Suprapubic skin (tissue), 4 donors: ENCODE measurements around the gene LIMA1. TPM values are rescaled to one million over a fixed set of nuclear protein-coding genes. Genes with fewer than 3 reads are reported as not detected.
"Not testable (repeated sequence)": the region's sequence is repeated elsewhere in the genome, so short reads cannot be mapped to it uniquely, and the experiment has no call there.

ENCODE experiments used
- DNase-seq, 2 donors: peaks; one replicate each; pipeline ENCODE4 v3.0.0-alpha.2; 2019; ENCODE audit warnings: low spot score in 2 of 2
- H3K27ac ChIP-seq: fragments of 200-600 bp; sonication (generic); one replicate; pipeline ENCODE4 v1.5.1; 2019
- H3K27me3 ChIP-seq: fragments of 200-600 bp; sonication (generic); one replicate; pipeline ENCODE4 v1.5.1; 2019
- H3K36me3 ChIP-seq: fragments of 200-600 bp; sonication (generic); one replicate; pipeline ENCODE4 v1.5.1; 2019
- H3K4me1 ChIP-seq: fragments of 200-600 bp; sonication (generic); one replicate; pipeline ENCODE4 v1.5.1; 2019
- H3K4me3 ChIP-seq: fragments of 200-600 bp; sonication (generic); one replicate; pipeline ENCODE4 v1.5.1; 2019; ENCODE audit warnings: mild to moderate bottlenecking
- H3K9me3 ChIP-seq: fragments of 200-600 bp; sonication (generic); one replicate; pipeline ENCODE4 v1.5.1; 2019
- CTCF ChIP-seq, 2 donors: fragments of 200-600 bp in 1 of 2; fragments of 450-650 bp in 1 of 2; sonication (generic) in 1 of 2; IDR thresholded peaks; one replicate each; pipeline ENCODE4 v1.5.1; 2016 to 2019; ENCODE audit warnings: antibody characterized with exemption in 2 of 2, mild to moderate bottlenecking in 1 of 2, moderate library complexity in 1 of 2
- EP300 ChIP-seq: sonication (generic); formaldehyde crosslinking; IDR thresholded peaks from one replicate; pipeline ENCODE4 v1.6.1; 2017; ENCODE audit warnings: antibody characterized with exemption
- POLR2A ChIP-seq, 2 donors: fragments of 450-650 bp; IDR thresholded peaks; one replicate each; pipeline ENCODE4 v1.6.1; 2017; ENCODE audit warnings: antibody characterized with exemption in 2 of 2, mild to moderate bottlenecking in 2 of 2, moderate library complexity in 2 of 2
- POLR2AphosphoS5 ChIP-seq, 3 donors: sonication (generic); formaldehyde crosslinking; IDR thresholded peaks; one replicate each; pipeline ENCODE4 v1.6.1; 2017; ENCODE audit warnings: antibody characterized with exemption in 3 of 3
- WGBS: methylation state at CpG from one replicate; pipeline ENCODE4 v1.1.5; 2018; 5-methylcytosine and 5-hydroxymethylcytosine counted together
- total RNA-seq, 4 donors: library from RNA; depleted of rRNA; stranded (reverse); fragments of >200 nt; gene quantifications; one replicate each; pipeline ENCODE4 v1.1.0, GENCODE V29; 2016

The LIMA1 gene
- total RNA-seq, 4 donors from 2014 or later, result 66.6 to 105 (median 89.6) TPM

- TF ChIP-seq CTCF (IDR thresholded peaks at IDR 0.05) (no peak), EP300 (no peak), POLR2A (IDR thresholded peaks at IDR 0.05) (no peak), POLR2AphosphoS5 (IDR thresholded peaks at IDR 0.05) (no peak)
- peak overlapping the region; percentile 56 for H3K27ac ChIP-seq
- H3K9me3 ChIP-seq, result no peaks in the 10 kb centered on the region
- no peak overlapping the region for H3K4me3 ChIP-seq
- H3K4me1 ChIP-seq, result peaks cover 11% of the 10 kb centered on the region
- 15% methylated on average over 3 of the region's 3 CpGs for WGBS
- no peak for DNase-seq
- no peaks in the 10 kb centered on the region for H3K36me3 ChIP-seq
- H3K27me3 ChIP-seq, result no peaks in the 10 kb centered on the region
Measured at GRCh38 chr12:50297027-50297426, 13.7 kb upstream of the LIMA1 start.

- H3K4me3 ChIP-seq, result no peak overlapping the region
- no peaks in the 10 kb centered on the region for H3K27me3 ChIP-seq
- H3K27ac ChIP-seq, result no peak overlapping the region
- no peak for DNase-seq
- H3K36me3 ChIP-seq, result no peaks in the 10 kb centered on the region
- WGBS, result 67% methylated on average over 6 of the region's 6 CpGs
- H3K4me1 ChIP-seq, result peaks cover 11% of the 10 kb centered on the region
- TF ChIP-seq CTCF (IDR thresholded peaks at IDR 0.05), result no peak
- no peak for TF ChIP-seq POLR2A (IDR thresholded peaks at IDR 0.05)
- no peaks in the 10 kb centered on the region for H3K9me3 ChIP-seq
Measured at GRCh38 chr12:50296554-50296953, 13.2 kb upstream of the LIMA1 start.

GRCh38 chr12:50291377-50291776, 8.1 kb upstream of the LIMA1 start:
- DNase-seq, result no peak
- Histone ChIP-seq H3K27ac (no peak overlapping the region), H3K4me1 (no peaks in the 10 kb centered on the region), H3K36me3 (no peaks in the 10 kb centered on the region), H3K4me3 (no peak overlapping the region), H3K9me3 (no peaks in the 10 kb centered on the region), H3K27me3 (no peaks in the 10 kb centered on the region)
- TF ChIP-seq POLR2AphosphoS5 (IDR thresholded peaks at IDR 0.05) (no peak), CTCF (IDR thresholded peaks at IDR 0.05) (no peak), EP300 (no peak), POLR2A (IDR thresholded peaks at IDR 0.05) (no peak)
- WGBS, result 100% methylated on average over 1 of the region's 1 CpG

GRCh38 chr12:50290692-50291091, 7.4 kb upstream of the LIMA1 start:
- 86% methylated on average over 3 of the region's 3 CpGs for WGBS
- H3K4me1 ChIP-seq, H3K27me3 ChIP-seq, H3K27ac ChIP-seq, H3K4me3 ChIP-seq, DNase-seq, H3K9me3 ChIP-seq, H3K36me3 ChIP-seq: not testable (repeated sequence)

- H3K27me3 ChIP-seq, result no peaks in the 10 kb centered on the region
- no peak overlapping the region for H3K27ac ChIP-seq
- peaks cover 21% of the 10 kb centered on the region for H3K4me1 ChIP-seq
- H3K4me3 ChIP-seq, result no peak overlapping the region
- TF ChIP-seq EP300, result no peak
- TF ChIP-seq CTCF (IDR thresholded peaks at IDR 0.05), result no peak
- TF ChIP-seq POLR2A (IDR thresholded peaks at IDR 0.05), result no peak
- no peak for TF ChIP-seq POLR2AphosphoS5 (IDR thresholded peaks at IDR 0.05)
- DNase-seq, result no peak
- no peaks in the 10 kb centered on the region for H3K9me3 ChIP-seq
- no peaks in the 10 kb centered on the region for H3K36me3 ChIP-seq
- 74% methylated on average over 7 of the region's 7 CpGs for WGBS
Measured at GRCh38 chr12:50287271-50287670, 4.0 kb upstream of the LIMA1 start.

DNA sequence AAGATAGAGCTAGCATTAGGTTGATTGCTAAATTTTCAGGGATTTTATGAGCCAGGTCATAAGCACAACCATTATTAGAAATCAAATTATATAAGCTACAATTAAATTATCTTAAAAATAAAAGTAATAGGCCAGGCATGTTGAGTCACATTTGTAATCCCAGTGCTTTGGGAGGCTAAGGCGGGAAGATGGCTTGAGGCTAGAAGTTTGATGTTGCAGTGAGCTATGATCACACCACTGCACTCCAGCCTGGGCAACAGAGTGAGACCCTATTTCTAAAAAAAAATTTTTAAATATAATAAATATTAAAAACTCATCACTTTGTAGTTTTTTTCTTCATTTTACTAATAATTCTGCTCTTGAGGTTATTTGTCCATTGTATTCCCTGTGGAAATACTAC, 1.9 kb upstream of the LIMA1 start:
- 71% methylated on average over 1 of the region's 1 CpG for WGBS
- no peak for TF ChIP-seq EP300
- no peak for TF ChIP-seq CTCF (IDR thresholded peaks at IDR 0.05)
- no peak for TF ChIP-seq POLR2AphosphoS5 (IDR thresholded peaks at IDR 0.05)
- TF ChIP-seq POLR2A (IDR thresholded peaks at IDR 0.05), result no peak
- DNase-seq, result no peak
- H3K27ac ChIP-seq, result no peak overlapping the region
- no peaks in the 10 kb centered on the region for H3K9me3 ChIP-seq
- no peak overlapping the region for H3K4me3 ChIP-seq
- no peaks in the 10 kb centered on the region for H3K36me3 ChIP-seq
- no peaks in the 10 kb centered on the region for H3K27me3 ChIP-seq
- peaks cover 34% of the 10 kb centered on the region for H3K4me1 ChIP-seq
